Measurements from ENCODE around the gene TFCP2L1.

DNA sequence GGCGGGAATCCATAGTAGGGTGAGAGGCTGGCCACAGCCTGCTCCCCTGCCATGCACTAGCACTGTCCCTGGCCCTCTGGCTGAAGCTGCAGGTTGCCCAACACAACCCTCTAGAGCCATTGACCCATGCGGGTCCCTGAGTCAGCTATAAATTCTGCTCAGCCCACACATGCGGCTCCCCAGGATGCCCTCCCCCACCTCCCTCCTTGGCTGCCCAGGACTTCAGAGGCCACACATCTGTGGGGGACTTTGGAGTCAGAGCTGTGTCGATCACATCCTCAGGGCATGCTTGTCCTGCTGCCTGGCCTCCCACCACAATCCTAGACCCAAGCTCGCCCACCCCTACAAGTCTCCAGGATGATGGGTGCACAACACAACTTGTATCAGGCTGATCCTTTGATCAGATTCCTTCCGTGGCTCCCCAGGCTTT, 97.0 kb downstream of the TFCP2L1 start:
- TF ChIP-seq, protein P1, sequence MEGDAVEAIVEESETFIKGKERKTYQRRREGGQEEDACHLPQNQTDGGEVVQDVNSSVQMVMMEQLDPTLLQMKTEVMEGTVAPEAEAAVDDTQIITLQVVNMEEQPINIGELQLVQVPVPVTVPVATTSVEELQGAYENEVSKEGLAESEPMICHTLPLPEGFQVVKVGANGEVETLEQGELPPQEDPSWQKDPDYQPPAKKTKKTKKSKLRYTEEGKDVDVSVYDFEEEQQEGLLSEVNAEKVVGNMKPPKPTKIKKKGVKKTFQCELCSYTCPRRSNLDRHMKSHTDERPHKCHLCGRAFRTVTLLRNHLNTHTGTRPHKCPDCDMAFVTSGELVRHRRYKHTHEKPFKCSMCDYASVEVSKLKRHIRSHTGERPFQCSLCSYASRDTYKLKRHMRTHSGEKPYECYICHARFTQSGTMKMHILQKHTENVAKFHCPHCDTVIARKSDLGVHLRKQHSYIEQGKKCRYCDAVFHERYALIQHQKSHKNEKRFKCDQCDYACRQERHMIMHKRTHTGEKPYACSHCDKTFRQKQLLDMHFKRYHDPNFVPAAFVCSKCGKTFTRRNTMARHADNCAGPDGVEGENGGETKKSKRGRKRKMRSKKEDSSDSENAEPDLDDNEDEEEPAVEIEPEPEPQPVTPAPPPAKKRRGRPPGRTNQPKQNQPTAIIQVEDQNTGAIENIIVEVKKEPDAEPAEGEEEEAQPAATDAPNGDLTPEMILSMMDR (IDR thresholded peaks at IDR 0.05): no peak
- TF ChIP-seq POLR2A (IDR thresholded peaks at IDR 0.05; ENCODE audit: low read depth): no peak

All from esophagus muscularis mucosa (tissue), 3 donors.